H9 (cell line): Measurements from ENCODE around the gene USP21. TPM values are rescaled to one million over a fixed set of nuclear protein-coding genes. Genes with fewer than 3 reads are reported as not detected.

ENCODE experiments used
- DNase-seq: peaks from one replicate; pipeline ENCODE4 v3.0.0-alpha.2; 2017
- H2AFZ ChIP-seq: one replicate; pipeline ENCODE4 v1.6.1; 2013; ENCODE audit warnings: mild to moderate bottlenecking, low read length, control low read depth, moderate library complexity
- H2AK5ac ChIP-seq: 2 replicates; pipeline ENCODE4 v1.6.1; 2013; ENCODE audit warnings: low read length, control low read depth, mixed read lengths; ENCODE audit not compliant: insufficient read length
- H2BK120ac ChIP-seq: one replicate; pipeline ENCODE4 v1.6.1; 2013; ENCODE audit warnings: low read depth, mild to moderate bottlenecking, low read length, control low read depth, inconsistent platforms; ENCODE audit not compliant: poor library complexity, severe bottlenecking
- H2BK12ac ChIP-seq: 2 replicates; pipeline ENCODE4 v1.6.1; 2013; ENCODE audit warnings: low read length, control low read depth, mixed read lengths, low read depth; ENCODE audit not compliant: insufficient read length
- H2BK15ac ChIP-seq: 2 replicates; pipeline ENCODE4 v1.6.1; 2013; ENCODE audit warnings: low read depth, low read length, control low read depth
- H2BK20ac ChIP-seq: one replicate; pipeline ENCODE4 v1.6.1; 2013; ENCODE audit warnings: low read depth, mild to moderate bottlenecking, low read length, control low read depth, inconsistent platforms; ENCODE audit not compliant: poor library complexity, severe bottlenecking
- H2BK5ac ChIP-seq: 2 replicates; pipeline ENCODE4 v1.6.1; 2013; ENCODE audit warnings: low read length, control low read depth, mixed read lengths; ENCODE audit not compliant: insufficient read length
- H3K14ac ChIP-seq: 2 replicates; pipeline ENCODE4 v1.6.1; 2013; ENCODE audit warnings: low read length, control low read depth; ENCODE audit not compliant: insufficient read depth
- H3K18ac ChIP-seq: 2 replicates; pipeline ENCODE4 v1.6.1; 2013; ENCODE audit warnings: low read depth, mild to moderate bottlenecking, mixed read lengths, low read length, control low read depth; ENCODE audit not compliant: insufficient read length
- H3K23ac ChIP-seq: 2 replicates; pipeline ENCODE4 v1.6.1; 2013; ENCODE audit warnings: low read length, control low read depth, mixed read lengths, low read depth; ENCODE audit not compliant: insufficient read length
- H3K23me2 ChIP-seq: 2 replicates; pipeline ENCODE4 v1.6.1; 2013; ENCODE audit warnings: low read depth, mild to moderate bottlenecking, mixed read lengths, low read length, control low read depth; ENCODE audit not compliant: insufficient read length, poor library complexity, severe bottlenecking
- H3K27ac ChIP-seq: 2 replicates; pipeline ENCODE4 v1.5.1; 2013; ENCODE audit warnings: low read length, control low read depth, mixed read lengths, low read depth; ENCODE audit not compliant: insufficient read length
- H3K27me3 ChIP-seq: 2 replicates; pipeline ENCODE4 v1.6.1; 2013; ENCODE audit warnings: low read length, control low read depth, inconsistent platforms; ENCODE audit not compliant: insufficient read depth
- H3K4ac ChIP-seq: 2 replicates; pipeline ENCODE4 v1.6.1; 2013; ENCODE audit warnings: low read depth, mild to moderate bottlenecking, control low read depth, inconsistent platforms, low read length, moderate library complexity
- H3K4me1 ChIP-seq: 2 replicates; pipeline ENCODE4 v1.6.1; 2013; ENCODE audit warnings: low read length, control low read depth, inconsistent platforms; ENCODE audit not compliant: insufficient read depth
- H3K4me2 ChIP-seq: 2 replicates; pipeline ENCODE4 v1.6.1; 2013; ENCODE audit warnings: low read length, control low read depth, mixed read lengths; ENCODE audit not compliant: insufficient read length, insufficient read depth
- H3K56ac ChIP-seq: 2 replicates; pipeline ENCODE4 v1.6.1; 2013; ENCODE audit warnings: low read depth, mild to moderate bottlenecking, mixed read lengths, low read length, control low read depth; ENCODE audit not compliant: insufficient read length
- H3K79me1 ChIP-seq: 2 replicates; pipeline ENCODE4 v1.6.1; 2013; ENCODE audit warnings: low read depth, mild to moderate bottlenecking, moderate library complexity, low read length, control low read depth, inconsistent platforms; ENCODE audit not compliant: insufficient read depth, poor library complexity, severe bottlenecking
- H3K79me2 ChIP-seq: 2 replicates; pipeline ENCODE4 v1.6.1; 2013; ENCODE audit warnings: low read length, control low read depth, inconsistent platforms; ENCODE audit not compliant: insufficient read depth
- H3K9ac ChIP-seq: 2 replicates; pipeline ENCODE4 v1.6.1; 2013; ENCODE audit warnings: low read length, control low read depth, mixed read lengths; ENCODE audit not compliant: insufficient read length; ENCODE audit errors: extremely low read depth
- H3K9me3 ChIP-seq: one replicate; pipeline ENCODE4 v1.6.1; 2013; ENCODE audit warnings: low read depth, low read length, inconsistent platforms; ENCODE audit not compliant: control insufficient read depth
- H3T11ph ChIP-seq: one replicate; pipeline ENCODE4 v1.6.1; 2013; ENCODE audit warnings: mild to moderate bottlenecking, low read length, control low read depth, inconsistent platforms
- H4K20me1 ChIP-seq: one replicate; pipeline ENCODE4 v1.6.1; 2013; ENCODE audit not compliant: control insufficient read depth, insufficient read length, insufficient read depth
- H4K5ac ChIP-seq: 2 replicates; pipeline ENCODE4 v1.6.1; 2013; ENCODE audit warnings: low read depth, mild to moderate bottlenecking, mixed read lengths, low read length, control low read depth; ENCODE audit not compliant: insufficient read length
- H4K8ac ChIP-seq: replicated peaks from 2 replicates; pipeline ENCODE4 v1.6.1; 2013; ENCODE audit warnings: low read length, control low read depth, mixed read lengths, low read depth; ENCODE audit not compliant: insufficient read length
- H4K91ac ChIP-seq: 2 replicates; pipeline ENCODE4 v1.6.1; 2013; ENCODE audit warnings: low read depth, mild to moderate bottlenecking, moderate library complexity, mixed read lengths, low read length, control low read depth; ENCODE audit not compliant: insufficient read length
- H3K27ac Mint-ChIP-seq, 3 experiments: 2 replicates in 2 of 3; 3 replicates in 1 of 3; pipeline ENCODE4 v1.8.0; 2020 to 2021; ENCODE audit warnings: mixed read lengths in 3 of 3, mild to moderate bottlenecking in 1 of 3, moderate library complexity in 1 of 3
- H3K27me3 Mint-ChIP-seq: 2 replicates; pipeline ENCODE4 v1.8.0; 2021; ENCODE audit warnings: low read depth, mild to moderate bottlenecking, moderate library complexity, mixed read lengths
- H3K36me3 Mint-ChIP-seq, 3 experiments: 2 replicates in 2 of 3; 3 replicates in 1 of 3; pipeline ENCODE4 v1.8.0; 2020 to 2021; ENCODE audit warnings: low read depth in 3 of 3, mixed read lengths in 3 of 3; ENCODE audit not compliant: insufficient read depth in 1 of 3
- H3K4me1 Mint-ChIP-seq, 2 experiments: 2 replicates each; pipeline ENCODE4 v1.8.0; 2020; ENCODE audit warnings: mixed read lengths in 2 of 2
- H3K4me3 Mint-ChIP-seq, 2 experiments: 2 replicates in 1 of 2; 3 replicates in 1 of 2; pipeline ENCODE4 v1.8.0; 2020 to 2021; ENCODE audit warnings: mild to moderate bottlenecking in 2 of 2, mixed read lengths in 2 of 2, moderate library complexity in 1 of 2
- H3K9me3 Mint-ChIP-seq, 2 experiments: 2 replicates in 1 of 2; 3 replicates in 1 of 2; pipeline ENCODE4 v1.8.0; 2020; ENCODE audit warnings: mild to moderate bottlenecking in 2 of 2, mixed read lengths in 2 of 2, moderate library complexity in 1 of 2
- whole genome bisulfite sequencing: extraction: QIAGEN DNeasy Blood & Tissue Kit; methylation state at CpG from one replicate; pipeline ENCODE4 v1.1.7; 2013; ENCODE audit warnings: missing lambda C conversion rate, low lambda C conversion rate, mixed read lengths; ENCODE audit not compliant: insufficient read length; ENCODE audit errors: extremely low coverage; 5-methylcytosine and 5-hydroxymethylcytosine counted together
- total RNA-seq: library from RNA; stranded (reverse); gene quantifications from 2 replicates; pipeline ENCODE4 v1.2.1, GENCODE V29; 2021
- TF ChIP-seq, protein P1 (sequence below): fragments of 200-600 bp; sonication (generic); conservative IDR thresholded peaks from 3 replicates; pipeline ENCODE4 v1.8.0; 2021; ENCODE audit warnings: antibody characterized with exemption, mild to moderate bottlenecking

The USP21 gene
- total RNA-seq, 1 experiment from 2014 or later = 17.9 TPM

DNA sequence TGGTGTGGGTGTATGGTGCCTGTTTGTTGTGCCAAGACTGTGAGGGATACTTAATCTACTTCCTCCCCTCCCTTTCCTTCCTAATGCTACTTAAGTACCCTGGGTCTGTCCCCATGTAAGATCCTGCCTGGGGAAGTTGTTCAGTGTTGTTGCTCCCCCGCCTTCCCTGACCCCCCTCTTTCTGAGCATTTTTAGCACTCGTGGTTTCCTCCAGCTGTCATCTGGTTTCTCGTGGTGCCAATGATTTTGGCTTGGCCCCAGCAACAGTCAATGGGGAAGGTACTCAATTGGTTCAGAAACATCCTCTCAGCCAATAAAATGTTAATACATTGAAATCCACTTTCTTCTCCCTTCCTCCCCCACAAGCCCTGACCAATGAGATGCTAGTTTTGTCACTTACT, 26.0 kb downstream of the USP21 start:
- H3K4me3 Mint-ChIP-seq = no peak overlapping the region
- Histone ChIP-seq H2BK12ac (no peak overlapping the region), H4K5ac (no peak overlapping the region), H2BK120ac (no peak overlapping the region), H3K56ac (no peak overlapping the region), H3K9ac (no peak overlapping the region), H2BK20ac (no peak overlapping the region), H4K8ac (no peak overlapping the region), H3K79me2 (no peaks in the 10 kb centered on the region), H2BK15ac (no peak overlapping the region), H3K4me1 (no peaks in the 10 kb centered on the region), H3T11ph (no peak overlapping the region), H3K18ac (no peak overlapping the region), H2AFZ (no peak overlapping the region), H4K20me1 (peaks cover 3% of the 10 kb centered on the region), H3K23ac (no peak overlapping the region), H3K4ac (no peak overlapping the region), H3K27me3 (no peaks in the 10 kb centered on the region), H2BK5ac (no peak overlapping the region), H3K4me2 (no peak overlapping the region), H3K9me3 (no peaks in the 10 kb centered on the region), H3K14ac (no peak overlapping the region), H3K27ac (no peak overlapping the region), H3K23me2 (no peaks in the 10 kb centered on the region), H2AK5ac (no peak overlapping the region), H4K91ac (no peak overlapping the region), H3K79me1 (no peaks in the 10 kb centered on the region)
- 0 out of 7 replicates have a peak overlapping the region, but pooled peaks of 1 of the 3 experiments have one; percentile 6 for H3K27ac Mint-ChIP-seq
- TF ChIP-seq, protein P1, sequence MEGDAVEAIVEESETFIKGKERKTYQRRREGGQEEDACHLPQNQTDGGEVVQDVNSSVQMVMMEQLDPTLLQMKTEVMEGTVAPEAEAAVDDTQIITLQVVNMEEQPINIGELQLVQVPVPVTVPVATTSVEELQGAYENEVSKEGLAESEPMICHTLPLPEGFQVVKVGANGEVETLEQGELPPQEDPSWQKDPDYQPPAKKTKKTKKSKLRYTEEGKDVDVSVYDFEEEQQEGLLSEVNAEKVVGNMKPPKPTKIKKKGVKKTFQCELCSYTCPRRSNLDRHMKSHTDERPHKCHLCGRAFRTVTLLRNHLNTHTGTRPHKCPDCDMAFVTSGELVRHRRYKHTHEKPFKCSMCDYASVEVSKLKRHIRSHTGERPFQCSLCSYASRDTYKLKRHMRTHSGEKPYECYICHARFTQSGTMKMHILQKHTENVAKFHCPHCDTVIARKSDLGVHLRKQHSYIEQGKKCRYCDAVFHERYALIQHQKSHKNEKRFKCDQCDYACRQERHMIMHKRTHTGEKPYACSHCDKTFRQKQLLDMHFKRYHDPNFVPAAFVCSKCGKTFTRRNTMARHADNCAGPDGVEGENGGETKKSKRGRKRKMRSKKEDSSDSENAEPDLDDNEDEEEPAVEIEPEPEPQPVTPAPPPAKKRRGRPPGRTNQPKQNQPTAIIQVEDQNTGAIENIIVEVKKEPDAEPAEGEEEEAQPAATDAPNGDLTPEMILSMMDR = no peak
- H3K9me3 Mint-ChIP-seq = no peaks in the 10 kb centered on the region
- H3K36me3 Mint-ChIP-seq = no peaks in the 10 kb centered on the region
- no CpG with 5 or more reads among the region's 3 CpGs for WGBS
- H3K27me3 Mint-ChIP-seq = peaks cover 2% of the 10 kb centered on the region; the same call in 1 of the 2 replicates
- peaks cover 4 to 7% of the 10 kb centered on the region in 2 experiments; a peak in 3 of 4 replicates for H3K4me1 Mint-ChIP-seq
- DNase-seq = no peak
